ENCODE results near the gene DNAJC4. TPM values are rescaled to one million over a fixed set of nuclear protein-coding genes. Genes with fewer than 3 reads are reported as not detected.

The DNAJC4 gene
- total and polyA plus RNA-seq, 2 of the 8 experiments (the other 6 are each of a cell fraction or from before 2014, with no cell fraction given): 14.6 to 31.0 TPM

DNA sequence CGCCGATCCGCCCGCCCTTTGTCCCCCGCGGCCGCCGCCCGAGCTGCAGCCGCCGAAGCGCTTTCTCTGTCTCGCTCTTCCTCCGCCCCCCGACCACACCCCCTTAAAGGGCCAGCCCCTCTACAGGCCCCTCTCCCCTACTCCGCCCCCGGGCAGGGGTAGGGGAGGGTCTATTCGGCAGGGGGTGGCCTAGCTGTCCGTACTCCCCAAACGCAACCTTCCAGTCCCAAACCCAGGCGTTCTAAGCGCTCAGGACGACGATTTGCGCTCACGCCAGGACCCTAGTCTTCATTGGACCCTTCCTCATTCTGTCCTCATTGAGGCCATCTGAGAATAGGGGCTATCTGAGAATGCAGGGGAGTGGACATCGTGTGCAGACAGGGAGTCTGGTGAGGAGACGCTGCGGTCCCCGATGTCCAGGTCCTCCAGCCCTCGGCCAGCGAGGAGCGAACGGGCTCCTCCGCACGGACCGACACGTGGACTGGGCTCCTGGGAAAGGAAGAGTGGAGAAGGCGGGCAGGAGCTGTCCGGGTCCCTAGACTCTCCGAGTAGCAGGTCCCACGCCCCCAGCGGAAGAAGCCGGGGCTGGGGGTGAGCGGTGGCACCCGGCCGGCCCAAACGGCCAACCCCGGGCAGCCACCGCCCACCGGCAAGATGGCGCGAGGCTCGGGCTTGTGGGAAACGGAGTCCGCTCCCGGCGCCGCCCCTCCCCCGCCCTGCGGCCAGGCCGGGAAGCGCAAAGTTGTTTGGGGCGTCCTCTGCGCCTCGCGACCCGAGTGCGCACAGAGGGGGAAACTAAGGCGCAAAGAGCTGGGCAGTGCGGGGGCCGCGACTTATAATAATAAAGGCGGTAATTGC, 16.8 kb downstream of the DNAJC4 start, which contains the start of gene PPP1R14B (continued):
- TF ChIP-seq JUN (IDR thresholded peaks at IDR 0.05; ENCODE audit: low read depth, low read length): no peak
- TF ChIP-seq TAF7 (optimal IDR thresholded peaks at IDR 0.05; ENCODE audit: borderline replicate concordance, low read depth, low read length): no peak
- TF ChIP-seq GABPA (IDR thresholded peaks at IDR 0.05; ENCODE audit: borderline replicate concordance, insufficient read depth, low read length): 0 out of 2 replicates have a peak, but pooled peaks have one; percentile 19
- no peak for TF ChIP-seq EP300 (IDR thresholded peaks at IDR 0.05; ENCODE audit: borderline replicate concordance in 1 of 2, low read depth in 2 of 2, low read length in 2 of 2)
- TF ChIP-seq TEAD4 (IDR thresholded peaks at IDR 0.05; ENCODE audit: low read depth, low read length): no peak
- TF ChIP-seq, protein P1, sequence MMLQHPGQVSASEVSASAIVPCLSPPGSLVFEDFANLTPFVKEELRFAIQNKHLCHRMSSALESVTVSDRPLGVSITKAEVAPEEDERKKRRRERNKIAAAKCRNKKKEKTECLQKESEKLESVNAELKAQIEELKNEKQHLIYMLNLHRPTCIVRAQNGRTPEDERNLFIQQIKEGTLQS (IDR thresholded peaks at IDR 0.05; ENCODE audit: insufficient read depth, low read depth, low read length): no peak
- no peak for TF ChIP-seq KDM5A (IDR thresholded peaks at IDR 0.05; ENCODE audit: low read length)
- peak; percentile 41; the same call in 1 of the 2 replicates for TF ChIP-seq SP1 (IDR thresholded peaks at IDR 0.05; ENCODE audit: low read depth, low read length)
- TF ChIP-seq TCF12 (IDR thresholded peaks at IDR 0.05; ENCODE audit: low read depth, low read length): no peak
- no peak for TF ChIP-seq SRF (IDR thresholded peaks at IDR 0.05; ENCODE audit: low read depth, low read length)
- TF ChIP-seq CBX8 (IDR thresholded peaks at IDR 0.05; ENCODE audit: borderline replicate concordance, low read depth, low read length): no peak
- TF ChIP-seq, protein P2, sequence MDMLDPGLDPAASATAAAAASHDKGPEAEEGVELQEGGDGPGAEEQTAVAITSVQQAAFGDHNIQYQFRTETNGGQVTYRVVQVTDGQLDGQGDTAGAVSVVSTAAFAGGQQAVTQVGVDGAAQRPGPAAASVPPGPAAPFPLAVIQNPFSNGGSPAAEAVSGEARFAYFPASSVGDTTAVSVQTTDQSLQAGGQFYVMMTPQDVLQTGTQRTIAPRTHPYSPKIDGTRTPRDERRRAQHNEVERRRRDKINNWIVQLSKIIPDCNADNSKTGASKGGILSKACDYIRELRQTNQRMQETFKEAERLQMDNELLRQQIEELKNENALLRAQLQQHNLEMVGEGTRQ (IDR thresholded peaks at IDR 0.05; ENCODE audit: low read length): no peak
- no peak for TF ChIP-seq RXRA (IDR thresholded peaks at IDR 0.05; ENCODE audit: insufficient read depth, low read depth, low read length)
- TF ChIP-seq NANOG (IDR thresholded peaks at IDR 0.05; ENCODE audit: insufficient read depth, low read depth, low read length, poor library complexity, severe bottlenecking): no peak
- no peak for TF ChIP-seq BRCA1 (IDR thresholded peaks at IDR 0.05; ENCODE audit: low read depth, low read length)
- TF ChIP-seq GTF2F1 (IDR thresholded peaks at IDR 0.05; ENCODE audit: borderline replicate concordance, low read depth, low read length): no peak

All from H1 (cell line).